Sigmoid colon (tissue), 3 donors: Measurements from ENCODE around the gene SSBP3.

Experiments used
- CTCF ChIP-seq, 4 experiments: fragments of 450-650 bp in 3 of 4; fragments of 200-600 bp in 1 of 4; IDR thresholded peaks; one replicate each; pipeline ENCODE4 v1.5.1; 2016 to 2019; ENCODE audit warnings: antibody characterized with exemption in 4 of 4, mild to moderate bottlenecking in 3 of 4, moderate library complexity in 2 of 4
- POLR2A ChIP-seq, 2 donors: fragments of 450-650 bp; IDR thresholded peaks; one replicate each; pipeline ENCODE4 v1.6.1; 2016; ENCODE audit warnings: antibody characterized with exemption in 2 of 2, mild to moderate bottlenecking in 2 of 2, moderate library complexity in 2 of 2

DNA sequence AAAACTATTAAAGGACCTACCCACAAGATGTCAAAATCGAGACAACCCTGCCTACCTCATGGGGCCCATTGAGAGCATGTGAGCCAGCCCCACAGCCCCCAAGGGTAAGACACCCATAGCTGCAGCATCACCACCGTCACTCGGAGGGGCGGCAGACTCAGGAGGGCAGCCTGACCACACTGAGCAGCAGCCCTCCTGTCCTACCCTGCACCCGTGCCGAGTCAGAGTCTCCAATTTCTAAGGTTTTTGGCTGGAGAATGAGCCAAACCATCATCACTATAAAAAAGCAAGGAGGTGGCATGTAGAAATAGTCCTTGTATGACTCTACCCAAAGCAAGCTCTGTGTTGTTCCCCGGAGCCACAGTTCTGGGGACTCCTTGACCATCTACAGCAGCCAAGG lies 94.7 kb downstream of the SSBP3 start:
- TF ChIP-seq CTCF (IDR thresholded peaks at IDR 0.05) (no peak), POLR2A (IDR thresholded peaks at IDR 0.05) (no peak)
